HG02840 (cell line): ENCODE data around the gene KCNQ1.
"Not testable (repeated sequence)": the region's sequence is repeated elsewhere in the genome, so short reads cannot be mapped to it uniquely, and the experiment has no call there.

Experiments used
- ATAC-seq: cut with Tn5 transposase; IDR thresholded peaks from one replicate; pipeline ENCODE4 v1.9.1; 2021; ENCODE audit warnings: mild to moderate bottlenecking, moderate library complexity, moderate number of reproducible peaks; ENCODE audit not compliant: unreplicated experiment, low FRiP score

The KCNQ1 gene

GRCh38 chr11:2625183-2625582, 180.4 kb downstream of the KCNQ1 start:
- no peak for ATAC-seq

DNA sequence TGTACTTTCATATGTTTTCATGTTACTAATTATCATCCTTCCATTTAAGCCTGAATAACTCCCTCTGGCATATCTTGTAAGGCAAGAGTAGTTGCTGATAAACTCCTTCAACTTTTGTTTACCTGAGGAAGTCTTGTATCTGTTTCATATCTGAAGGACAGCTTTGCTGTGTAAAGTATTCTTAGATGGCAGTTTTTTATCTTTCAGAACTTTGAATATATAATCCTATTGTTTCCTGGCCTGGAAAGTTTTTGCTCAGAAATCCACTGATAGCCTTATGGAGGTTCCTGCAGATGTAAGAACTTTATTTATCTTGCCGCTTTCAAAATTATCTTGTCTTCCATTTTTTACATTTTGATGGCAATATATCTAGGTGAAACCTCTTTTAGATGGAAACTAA, 185.9 kb downstream of the KCNQ1 start:
- no peak for ATAC-seq

DNA sequence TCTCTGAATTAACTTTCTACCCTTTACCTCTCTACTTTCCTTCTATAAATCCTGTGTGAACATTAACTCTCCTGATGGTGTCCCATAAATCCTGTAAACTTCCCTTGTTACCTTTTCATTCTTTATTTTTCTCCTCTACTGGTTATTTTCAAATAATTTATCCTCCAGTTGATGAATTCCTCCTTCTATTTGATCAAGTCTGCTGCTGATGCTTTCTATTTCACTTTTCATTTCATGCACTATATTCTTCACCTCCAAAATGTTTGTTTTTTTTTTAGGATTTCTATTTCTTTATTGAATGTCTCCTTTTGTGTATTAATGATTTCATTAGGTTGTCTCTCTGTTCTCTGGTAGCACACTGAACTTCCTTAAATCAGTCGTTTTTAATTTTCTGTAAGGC, 186.4 kb downstream of the KCNQ1 start:
- no peak for ATAC-seq

- ATAC-seq: not testable (repeated sequence)
These were observed 195.0 kb downstream of the KCNQ1 start for GRCh38 chr11:2639763-2640162.

DNA sequence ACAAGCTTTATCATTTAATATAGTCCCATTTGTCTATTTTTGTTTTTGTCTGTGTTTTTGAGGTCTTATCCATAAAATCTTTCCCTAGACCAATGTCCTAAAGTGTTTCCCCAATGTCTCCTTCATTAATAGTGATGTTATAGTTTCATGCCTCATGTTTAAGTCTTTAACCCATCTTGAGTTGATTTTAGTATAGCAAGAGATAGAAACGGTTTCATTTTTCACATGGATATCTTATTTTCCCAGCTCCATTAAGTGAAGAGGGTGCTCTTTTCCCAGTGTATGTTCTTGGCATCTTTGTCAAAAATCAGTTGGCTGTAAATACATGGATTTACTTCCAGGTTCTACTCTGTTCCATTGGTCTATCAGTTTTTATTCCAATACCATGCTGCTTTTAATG, 196.8 kb downstream of the KCNQ1 start:
- no peak for ATAC-seq

GRCh38 chr11:2643746-2644145, 198.9 kb downstream of the KCNQ1 start:
- ATAC-seq: no peak

DNA sequence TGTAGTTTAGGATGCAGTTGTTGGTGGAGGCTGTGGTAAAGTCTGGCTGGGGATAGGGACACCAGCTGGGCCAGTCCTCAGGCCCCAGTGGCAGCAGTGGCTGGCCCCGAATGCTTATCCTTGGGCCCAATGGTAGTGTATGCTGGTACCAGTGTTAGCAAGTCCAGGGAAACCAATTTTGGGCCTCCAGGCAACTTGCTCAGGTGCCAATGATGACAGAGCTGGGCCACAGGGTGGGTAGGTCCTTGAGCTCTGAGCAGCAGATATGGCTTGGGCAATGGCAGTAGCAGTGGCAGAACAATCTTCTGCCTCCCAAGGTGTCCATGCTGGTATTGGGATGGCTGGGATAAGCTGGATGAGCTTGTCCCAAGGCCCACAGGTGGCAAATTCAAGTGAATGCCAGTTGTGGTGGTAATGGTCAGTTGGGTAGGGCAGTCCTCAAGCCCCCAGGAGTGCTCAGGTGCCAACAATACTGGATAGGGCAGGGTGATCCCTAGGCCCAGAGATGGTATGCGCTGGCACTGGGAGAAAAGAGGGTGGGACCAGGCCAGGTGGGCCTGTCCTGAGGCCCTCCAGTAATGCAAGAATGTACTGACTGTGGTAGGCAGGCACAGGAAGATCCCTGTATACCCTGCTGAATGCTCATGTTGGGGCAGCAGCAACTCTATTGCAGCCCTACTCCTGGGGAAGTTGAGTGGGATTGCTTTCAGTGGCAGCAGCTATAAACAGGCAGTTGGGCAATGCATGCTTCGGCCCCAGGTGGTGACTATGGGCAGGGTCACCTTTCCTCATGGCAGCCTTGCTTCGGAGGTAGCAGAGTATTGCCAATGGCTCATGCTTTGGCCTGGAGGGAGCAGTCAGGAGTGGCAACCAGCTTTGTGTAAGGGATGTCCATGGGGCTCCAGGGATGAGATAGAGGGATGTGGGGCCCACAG, 200.3 kb downstream of the KCNQ1 start:
- ATAC-seq: no peak

DNA sequence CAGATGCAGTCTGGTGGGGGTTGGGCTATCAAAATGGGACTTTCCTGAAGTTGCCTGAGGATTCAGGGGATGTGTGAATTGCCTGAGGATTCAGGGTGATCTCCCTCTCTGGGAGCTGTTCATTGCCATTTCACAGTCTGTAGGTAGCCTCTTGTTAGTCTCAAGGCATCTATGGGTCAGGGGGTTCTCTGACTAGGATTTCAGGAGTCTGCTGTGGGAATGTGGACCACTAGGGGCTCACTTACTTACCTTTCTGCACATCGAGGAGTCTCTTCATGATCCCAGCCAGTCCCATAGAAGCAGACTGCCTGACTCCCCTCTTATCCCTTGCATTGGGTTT, 200.9 kb downstream of the KCNQ1 start:
- no peak for ATAC-seq

DNA sequence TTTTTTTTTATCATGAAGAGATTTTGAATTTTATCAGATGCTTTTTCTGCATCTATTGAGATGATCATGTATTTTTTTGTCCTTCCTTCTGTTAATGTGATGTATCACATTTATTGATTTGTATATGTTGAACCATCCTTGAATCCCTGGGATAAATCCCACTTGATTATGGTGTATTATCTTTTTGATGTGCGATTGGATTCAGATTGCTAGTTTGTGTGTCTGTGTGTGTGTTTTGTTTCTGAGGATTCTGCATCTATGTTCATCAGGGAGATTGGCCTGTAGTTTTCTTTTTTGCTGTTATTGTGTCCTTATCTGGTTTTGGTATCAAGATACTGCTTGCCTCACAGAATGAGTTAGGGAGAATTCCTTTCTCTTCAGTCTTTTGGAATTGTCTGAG, 202.4 kb downstream of the KCNQ1 start:
- ATAC-seq: no peak

DNA sequence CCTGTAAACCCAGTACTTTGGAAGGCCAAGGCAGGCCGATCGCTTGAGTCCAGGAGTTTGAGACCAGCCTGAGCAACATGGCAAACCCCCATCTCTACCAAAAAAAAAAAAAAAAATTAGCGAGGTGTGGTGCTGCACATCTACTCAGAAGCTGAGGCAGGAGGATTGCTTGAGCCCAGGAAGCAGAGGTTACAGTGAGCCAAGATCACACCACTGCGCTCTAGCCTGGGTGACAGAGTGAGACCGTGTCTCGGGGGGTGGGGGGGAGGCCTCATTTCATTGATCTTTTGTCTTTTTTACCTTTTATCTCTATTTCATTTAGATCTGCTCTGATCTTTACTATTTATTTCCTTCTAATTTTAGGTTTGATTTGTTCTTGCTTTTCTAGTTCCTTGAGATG, 203.1 kb downstream of the KCNQ1 start:
- no peak for ATAC-seq

DNA sequence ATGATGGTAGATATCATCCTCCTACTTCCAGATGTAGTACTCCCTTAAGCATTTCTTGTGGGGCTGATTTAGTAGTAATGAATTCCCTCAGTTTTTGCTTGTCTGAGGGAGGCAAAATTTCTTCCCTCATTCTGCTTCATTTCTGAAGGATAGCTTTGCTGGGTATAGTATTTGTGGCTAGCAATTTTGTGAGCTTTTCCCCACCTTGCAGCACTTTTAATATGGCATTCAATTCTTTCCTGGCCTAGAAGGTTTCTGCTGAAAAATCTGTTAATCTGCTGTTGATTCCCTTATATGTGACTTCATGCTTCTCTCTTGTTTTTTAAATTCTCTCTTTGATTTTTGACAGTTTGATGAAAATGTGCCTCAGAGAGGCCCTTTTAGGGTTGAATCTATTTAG, 204.6 kb downstream of the KCNQ1 start:
- no peak for ATAC-seq

- ATAC-seq: no peak
These were observed 205.0 kb downstream of the KCNQ1 start for GRCh38 chr11:2649848-2650247.

GRCh38 chr11:2650343-2650867, 205.6 kb downstream of the KCNQ1 start:
- no peak for ATAC-seq

DNA sequence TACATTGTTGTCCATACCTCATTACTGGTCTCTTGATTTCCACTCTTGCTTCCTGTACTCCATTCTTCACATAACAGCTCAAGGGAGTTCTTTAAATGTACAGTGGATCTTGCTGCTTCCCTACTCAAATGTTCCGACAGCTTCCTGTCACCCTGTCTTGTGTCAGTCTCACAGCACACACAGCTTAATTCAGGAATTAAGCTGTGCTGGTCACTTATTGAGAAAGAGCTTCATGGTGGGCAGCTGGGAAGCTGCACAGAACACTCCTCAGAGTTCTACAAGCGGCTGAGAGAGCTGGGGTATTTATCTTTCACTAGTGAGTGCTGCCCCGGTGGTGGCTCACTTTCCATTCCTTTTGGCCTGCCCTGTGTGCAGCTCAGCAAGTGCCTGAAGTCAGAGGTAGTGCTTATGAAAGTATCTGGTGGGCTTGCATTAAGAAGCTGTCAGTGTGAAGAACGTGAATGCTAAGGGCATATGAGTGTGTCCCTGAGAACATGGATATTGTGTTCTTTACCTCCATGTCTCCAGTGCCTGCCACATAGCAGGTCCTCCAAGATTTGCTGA, 206.3 kb downstream of the KCNQ1 start:
- ATAC-seq: no peak

- no peak for ATAC-seq
These were observed 207.0 kb downstream of the KCNQ1 start for GRCh38 chr11:2651826-2652271.

- ATAC-seq: no peak
These were observed 207.8 kb downstream of the KCNQ1 start for GRCh38 chr11:2652333-2653197.

GRCh38 chr11:2653198-2653551, 208.4 kb downstream of the KCNQ1 start:
- no peak for ATAC-seq

DNA sequence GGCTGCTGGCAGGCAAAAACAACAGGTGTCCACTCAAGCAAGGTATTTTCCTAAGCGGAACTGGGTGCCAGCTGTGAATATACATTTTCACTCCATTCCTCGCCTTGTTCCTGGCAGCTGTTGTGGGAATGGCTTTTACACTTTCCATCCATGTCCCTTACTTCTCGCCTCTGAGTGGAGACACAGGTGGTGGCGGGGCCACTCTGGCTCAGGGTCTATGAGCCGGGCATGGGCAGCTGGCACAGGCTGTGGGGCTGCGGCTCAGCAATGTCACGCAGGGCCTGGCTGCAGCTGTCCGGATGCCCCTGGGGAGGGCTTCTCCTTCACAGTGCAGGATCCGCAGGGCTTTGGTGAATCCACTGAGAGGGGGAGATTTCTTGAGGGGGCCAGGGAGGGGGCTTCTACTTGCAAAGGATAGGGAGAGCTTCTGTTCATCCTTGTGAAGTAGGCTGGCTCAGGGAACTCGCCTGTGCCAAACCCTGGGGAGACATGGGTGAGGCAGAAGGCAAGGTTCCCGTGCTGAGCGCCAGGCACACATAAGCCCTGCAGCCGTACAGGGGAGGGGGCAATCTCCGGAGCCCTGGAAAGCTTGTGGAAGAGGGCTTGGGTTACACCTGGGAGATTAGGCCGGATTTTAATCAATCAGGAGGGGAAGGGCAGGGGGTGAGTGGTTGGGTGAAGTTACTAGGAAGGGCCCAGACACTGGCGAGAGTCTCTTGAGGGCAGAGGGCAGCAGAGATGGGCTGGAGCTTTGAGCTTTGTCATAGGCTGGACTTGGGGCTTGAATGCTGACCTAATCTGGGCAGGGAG, 209.3 kb downstream of the KCNQ1 start:
- ATAC-seq: no peak

DNA sequence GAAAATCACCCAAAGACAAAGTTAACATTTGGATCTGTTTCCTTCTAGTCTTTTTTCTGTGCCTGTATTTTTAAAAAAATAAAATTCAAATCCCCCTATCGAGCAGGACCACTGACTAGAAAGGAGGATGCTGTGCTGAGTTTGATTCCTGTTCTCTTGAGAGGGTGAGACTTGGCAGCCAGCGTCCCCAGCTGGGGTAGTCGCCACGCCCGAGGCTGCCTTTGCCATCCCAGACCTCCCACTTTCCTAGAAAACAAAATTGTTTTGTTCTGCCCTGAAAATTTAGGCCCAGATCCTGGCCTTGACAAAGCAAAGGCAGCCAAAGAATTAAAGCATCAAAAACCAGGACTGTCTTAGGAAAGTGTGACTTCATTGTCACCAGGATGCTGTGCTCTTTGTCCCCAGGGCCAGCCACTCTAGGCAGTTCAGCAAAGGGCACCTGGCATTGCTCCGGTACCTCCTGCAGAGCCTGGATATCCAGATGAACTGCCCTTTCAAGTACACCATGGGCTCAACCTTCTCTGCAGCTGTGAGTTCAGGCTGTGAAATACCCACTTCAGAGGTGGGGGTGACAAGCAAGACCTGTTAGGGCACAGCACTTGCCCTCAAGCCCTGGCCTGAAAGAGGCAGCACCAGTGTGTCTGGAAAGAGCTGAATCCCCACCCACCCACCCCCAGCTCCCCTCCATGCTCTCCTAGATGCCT, 210.4 kb downstream of the KCNQ1 start:
- ATAC-seq: no peak
